Chondrocyte (in vitro differentiated cells): ENCODE data around the gene CBX7. TPM values are rescaled to one million over a fixed set of nuclear protein-coding genes. Genes with fewer than 3 reads are reported as not detected.

ENCODE experiments used
- DNase-seq: peaks from one replicate; pipeline ENCODE4 v3.0.0; 2021; ENCODE audit warnings: mixed read lengths, low spot score
- H3K27ac Mint-ChIP-seq: one replicate; pipeline ENCODE4 v1.8.0; 2021; ENCODE audit warnings: mild to moderate bottlenecking, moderate library complexity, mixed read lengths; ENCODE audit not compliant: unreplicated experiment
- H3K27me3 Mint-ChIP-seq: 2 replicates; pipeline ENCODE4 v1.8.0; 2021; ENCODE audit warnings: low read depth, mixed read lengths
- H3K36me3 Mint-ChIP-seq: 2 replicates; pipeline ENCODE4 v1.8.0; 2021; ENCODE audit warnings: low read depth, mixed read lengths
- H3K4me1 Mint-ChIP-seq: 2 replicates; pipeline ENCODE4 v1.8.0; 2021; ENCODE audit warnings: low read depth, mild to moderate bottlenecking, mixed read lengths
- H3K4me3 Mint-ChIP-seq: one replicate; pipeline ENCODE4 v1.8.0; 2021; ENCODE audit warnings: mild to moderate bottlenecking, moderate library complexity, mixed read lengths; ENCODE audit not compliant: unreplicated experiment
- H3K9me3 Mint-ChIP-seq: 2 replicates; pipeline ENCODE4 v1.8.0; 2021; ENCODE audit warnings: low read depth, mixed read lengths
- total RNA-seq: library from RNA; stranded (reverse); gene quantifications from 3 replicates; pipeline ENCODE4 v1.2.1, GENCODE V29; 2021
- TF ChIP-seq, protein P1 (sequence below): fragments of 200-600 bp; sonication (generic); IDR thresholded peaks from 2 replicates; pipeline ENCODE4 v1.5.0; 2021; ENCODE audit warnings: antibody characterized with exemption, mild to moderate bottlenecking, moderate library complexity

Gene CBX7
- total RNA-seq, 1 donor from 2014 or later: 4.7 TPM

DNA sequence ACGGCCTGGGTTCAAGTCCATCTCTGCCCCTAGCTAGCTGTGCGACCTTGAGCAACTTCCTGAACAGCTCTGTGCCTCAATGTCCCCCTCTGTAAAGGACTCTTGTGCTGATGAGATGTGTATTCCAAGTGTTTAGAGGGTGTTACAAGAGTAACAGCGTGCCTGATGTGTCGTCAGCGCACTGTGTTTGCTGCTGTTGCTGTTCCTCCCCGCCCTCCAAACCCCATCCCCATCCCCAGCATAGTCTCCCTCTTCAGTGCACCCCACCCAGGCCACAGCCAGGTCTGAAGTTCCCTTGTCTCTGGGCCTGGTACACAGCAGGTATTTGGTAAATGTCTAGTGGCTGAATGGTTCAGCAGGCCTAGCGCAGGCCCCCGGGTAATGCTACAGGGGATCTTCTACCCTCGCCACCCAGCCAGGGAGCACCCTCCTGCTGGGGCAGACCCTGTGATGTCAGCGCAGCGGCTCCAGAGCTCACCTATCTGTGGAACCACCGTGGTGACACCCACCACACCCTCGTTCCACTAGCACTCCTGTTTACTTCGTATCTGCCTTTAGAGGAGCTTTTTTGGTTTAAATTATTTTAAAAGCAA lies 10.3 kb downstream of the CBX7 start:
- Mint-ChIP-seq H3K9me3 (no peaks in the 10 kb centered on the region), H3K27ac (no peak overlapping the region), H3K27me3 (no peaks in the 10 kb centered on the region), H3K36me3 (no peaks in the 10 kb centered on the region), H3K4me3 (no peak overlapping the region), H3K4me1 (peaks cover 9% of the 10 kb centered on the region)
- DNase-seq: peak; percentile 51
- TF ChIP-seq, protein P1, sequence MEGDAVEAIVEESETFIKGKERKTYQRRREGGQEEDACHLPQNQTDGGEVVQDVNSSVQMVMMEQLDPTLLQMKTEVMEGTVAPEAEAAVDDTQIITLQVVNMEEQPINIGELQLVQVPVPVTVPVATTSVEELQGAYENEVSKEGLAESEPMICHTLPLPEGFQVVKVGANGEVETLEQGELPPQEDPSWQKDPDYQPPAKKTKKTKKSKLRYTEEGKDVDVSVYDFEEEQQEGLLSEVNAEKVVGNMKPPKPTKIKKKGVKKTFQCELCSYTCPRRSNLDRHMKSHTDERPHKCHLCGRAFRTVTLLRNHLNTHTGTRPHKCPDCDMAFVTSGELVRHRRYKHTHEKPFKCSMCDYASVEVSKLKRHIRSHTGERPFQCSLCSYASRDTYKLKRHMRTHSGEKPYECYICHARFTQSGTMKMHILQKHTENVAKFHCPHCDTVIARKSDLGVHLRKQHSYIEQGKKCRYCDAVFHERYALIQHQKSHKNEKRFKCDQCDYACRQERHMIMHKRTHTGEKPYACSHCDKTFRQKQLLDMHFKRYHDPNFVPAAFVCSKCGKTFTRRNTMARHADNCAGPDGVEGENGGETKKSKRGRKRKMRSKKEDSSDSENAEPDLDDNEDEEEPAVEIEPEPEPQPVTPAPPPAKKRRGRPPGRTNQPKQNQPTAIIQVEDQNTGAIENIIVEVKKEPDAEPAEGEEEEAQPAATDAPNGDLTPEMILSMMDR: no peak

GRCh38 chr22:39139933-39140332 lies 12.5 kb downstream of the CBX7 start:
- Mint-ChIP-seq H3K27ac (no peak overlapping the region), H3K9me3 (no peaks in the 10 kb centered on the region), H3K27me3 (no peaks in the 10 kb centered on the region), H3K4me1 (peaks cover 10% of the 10 kb centered on the region), H3K36me3 (no peaks in the 10 kb centered on the region), H3K4me3 (no peak overlapping the region)
- TF ChIP-seq, protein P1: no peak
- peak; percentile 11 for DNase-seq

DNA sequence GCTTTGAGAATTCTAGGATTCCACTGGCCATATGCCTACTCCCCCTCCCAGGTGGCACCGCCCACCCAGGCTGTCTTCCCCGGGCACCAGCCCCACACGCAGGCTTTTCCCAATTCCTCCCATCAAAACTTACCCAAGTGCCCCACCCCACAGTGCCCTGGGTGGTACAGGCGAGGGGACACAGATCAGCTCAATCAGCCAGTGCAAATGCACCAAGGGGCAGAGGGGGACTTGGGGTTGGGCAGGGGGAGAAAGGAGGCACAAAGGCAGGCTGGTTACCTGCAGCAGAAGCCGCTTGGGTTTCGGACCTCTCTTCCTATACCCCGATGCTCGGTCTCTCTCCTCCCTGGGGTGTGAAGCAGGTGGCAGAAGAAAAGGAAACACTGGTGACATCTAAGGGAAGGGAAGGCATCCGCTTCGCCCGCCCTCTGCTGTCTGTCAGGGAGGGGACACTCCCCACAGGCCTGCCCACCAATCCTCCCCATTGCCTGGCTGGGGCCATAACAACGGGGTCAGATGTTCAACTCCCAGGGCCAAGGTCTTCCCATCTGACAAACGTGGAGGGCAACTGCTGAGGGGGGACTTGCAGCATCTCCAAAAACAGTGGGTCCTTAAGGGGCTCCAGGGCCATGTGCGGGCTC lies 14.0 kb downstream of the CBX7 start:
- H3K4me1 Mint-ChIP-seq: peaks cover 4% of the 10 kb centered on the region
- TF ChIP-seq, protein P1: no peak
- no peaks in the 10 kb centered on the region for H3K27me3 Mint-ChIP-seq
- no peak overlapping the region for H3K27ac Mint-ChIP-seq
- no peak overlapping the region for H3K4me3 Mint-ChIP-seq
- H3K9me3 Mint-ChIP-seq: no peaks in the 10 kb centered on the region
- DNase-seq: peak; percentile 46
- no peaks in the 10 kb centered on the region for H3K36me3 Mint-ChIP-seq

- H3K36me3 Mint-ChIP-seq: no peaks in the 10 kb centered on the region
- H3K9me3 Mint-ChIP-seq: no peaks in the 10 kb centered on the region
- peak; percentile 65 for DNase-seq
- TF ChIP-seq, protein P1: no peak
- no peaks in the 10 kb centered on the region for H3K27me3 Mint-ChIP-seq
- no peak overlapping the region for H3K4me3 Mint-ChIP-seq
- peaks cover 4% of the 10 kb centered on the region for H3K4me1 Mint-ChIP-seq
- H3K27ac Mint-ChIP-seq: no peak overlapping the region
These were observed 16.2 kb downstream of the CBX7 start for GRCh38 chr22:39136317-39136716.

DNA sequence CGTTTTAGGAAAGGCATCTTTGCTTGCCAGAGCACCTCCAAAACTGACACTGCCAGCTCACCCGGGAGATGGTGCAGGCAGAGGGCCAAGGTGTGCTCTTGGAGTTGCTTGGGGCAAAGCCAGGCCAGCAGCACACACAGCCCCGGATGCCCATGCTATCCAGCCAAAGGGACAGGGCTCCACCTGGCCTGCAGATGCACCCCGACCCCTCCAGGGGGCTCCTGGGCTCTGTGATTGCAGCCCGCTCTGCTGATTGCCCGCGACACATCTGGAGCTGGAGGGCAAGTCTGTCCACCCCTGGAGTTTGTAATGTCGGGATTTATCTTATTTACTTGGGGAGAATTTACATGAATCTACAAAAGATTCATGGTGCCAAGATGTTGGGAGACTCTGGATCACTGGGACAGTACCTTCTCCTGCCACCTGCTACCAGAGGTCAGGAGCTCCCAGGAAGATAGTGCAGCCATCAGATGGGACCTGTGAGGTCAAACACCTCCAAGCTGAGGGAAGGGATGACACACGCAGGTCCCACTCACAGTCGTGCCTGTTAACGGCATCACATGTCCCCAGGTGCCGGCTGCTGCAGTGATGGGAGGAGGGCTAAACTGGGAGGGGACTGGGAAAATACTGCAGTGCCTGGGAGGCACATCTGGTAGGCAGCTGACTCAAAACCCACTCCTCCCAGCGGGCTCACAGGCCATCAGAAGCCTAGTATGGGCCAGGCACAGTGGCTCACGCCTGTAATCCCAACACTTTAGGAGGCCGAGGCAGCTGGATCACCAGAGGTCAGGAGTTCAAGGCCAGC lies 17.2 kb downstream of the CBX7 start:
- Mint-ChIP-seq H3K27me3 (no peaks in the 10 kb centered on the region), H3K27ac (no peak overlapping the region), H3K4me1 (peaks cover 12% of the 10 kb centered on the region), H3K36me3 (no peaks in the 10 kb centered on the region), H3K9me3 (no peaks in the 10 kb centered on the region), H3K4me3 (no peak overlapping the region)
- DNase-seq: peak; percentile 64
- TF ChIP-seq, protein P1: peak; percentile 79
